Measurements from ENCODE around the gene NUBPL.
A peak's percentile ranks its signal among the peaks of the same experiment; 100 is the strongest.

The NUBPL gene

DNA sequence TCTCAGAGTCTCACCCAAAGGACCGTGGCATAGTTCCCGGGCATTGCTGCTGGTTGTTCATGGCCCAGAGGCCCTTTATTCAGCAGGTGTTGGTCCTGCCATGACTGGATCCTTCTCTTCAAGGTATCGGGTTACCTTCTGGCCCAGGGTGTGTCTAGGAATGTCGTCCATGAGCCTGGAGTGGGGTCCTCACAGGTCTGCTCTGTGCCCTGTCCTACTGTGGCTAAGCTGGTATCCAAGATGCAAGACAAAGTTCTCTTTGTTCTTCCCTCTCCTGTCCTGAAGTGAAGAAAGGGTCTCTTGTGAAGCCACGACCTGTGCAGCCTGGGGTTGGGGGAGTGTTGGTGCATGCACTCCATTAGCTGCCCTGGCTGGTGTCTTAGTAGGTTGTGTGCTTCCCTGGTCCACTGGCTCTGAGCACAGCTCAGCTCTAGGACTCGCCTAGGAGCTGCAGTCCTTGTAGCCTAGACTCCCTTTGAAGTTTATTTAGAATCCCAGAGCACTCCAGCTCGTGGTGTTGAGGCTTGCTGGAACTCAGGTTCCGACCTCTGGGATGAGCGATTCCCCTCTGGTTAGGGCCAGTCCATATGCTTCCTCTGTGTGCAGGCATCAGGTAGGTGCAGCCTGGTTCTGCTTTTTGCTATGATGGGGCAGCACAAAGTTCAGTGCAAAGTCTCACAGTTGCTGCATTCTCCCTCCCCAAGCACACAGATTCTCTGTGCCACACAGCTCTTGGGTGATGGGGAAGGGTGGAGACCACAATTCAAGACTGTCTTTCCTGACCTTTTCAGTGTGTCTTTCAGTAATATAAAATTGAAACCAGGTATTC, 117.4 kb downstream of the NUBPL start:
- no peak overlapping the region for H3K4me3 ChIP-seq (replicated peaks in 1 of 2; ENCODE audit: low read depth in 2 of 2, low read length in 2 of 2)
- TF ChIP-seq, protein P1, sequence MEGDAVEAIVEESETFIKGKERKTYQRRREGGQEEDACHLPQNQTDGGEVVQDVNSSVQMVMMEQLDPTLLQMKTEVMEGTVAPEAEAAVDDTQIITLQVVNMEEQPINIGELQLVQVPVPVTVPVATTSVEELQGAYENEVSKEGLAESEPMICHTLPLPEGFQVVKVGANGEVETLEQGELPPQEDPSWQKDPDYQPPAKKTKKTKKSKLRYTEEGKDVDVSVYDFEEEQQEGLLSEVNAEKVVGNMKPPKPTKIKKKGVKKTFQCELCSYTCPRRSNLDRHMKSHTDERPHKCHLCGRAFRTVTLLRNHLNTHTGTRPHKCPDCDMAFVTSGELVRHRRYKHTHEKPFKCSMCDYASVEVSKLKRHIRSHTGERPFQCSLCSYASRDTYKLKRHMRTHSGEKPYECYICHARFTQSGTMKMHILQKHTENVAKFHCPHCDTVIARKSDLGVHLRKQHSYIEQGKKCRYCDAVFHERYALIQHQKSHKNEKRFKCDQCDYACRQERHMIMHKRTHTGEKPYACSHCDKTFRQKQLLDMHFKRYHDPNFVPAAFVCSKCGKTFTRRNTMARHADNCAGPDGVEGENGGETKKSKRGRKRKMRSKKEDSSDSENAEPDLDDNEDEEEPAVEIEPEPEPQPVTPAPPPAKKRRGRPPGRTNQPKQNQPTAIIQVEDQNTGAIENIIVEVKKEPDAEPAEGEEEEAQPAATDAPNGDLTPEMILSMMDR (IDR thresholded peaks at IDR 0.05; ENCODE audit: low read depth, low read length), result no peak
- DNase-seq (ENCODE audit: low read depth in 2 of 2), result no peak

- no peak overlapping the region for H3K4me3 ChIP-seq (replicated peaks in 1 of 2; ENCODE audit: low read depth in 2 of 2, low read length in 2 of 2)
- TF ChIP-seq, protein P1 (IDR thresholded peaks at IDR 0.05; ENCODE audit: low read depth, low read length), result no peak
- no peak for DNase-seq (ENCODE audit: low read depth in 2 of 2)
Observed at GRCh38 chr14:31682768-31683167, 121.6 kb downstream of the NUBPL start.

DNA sequence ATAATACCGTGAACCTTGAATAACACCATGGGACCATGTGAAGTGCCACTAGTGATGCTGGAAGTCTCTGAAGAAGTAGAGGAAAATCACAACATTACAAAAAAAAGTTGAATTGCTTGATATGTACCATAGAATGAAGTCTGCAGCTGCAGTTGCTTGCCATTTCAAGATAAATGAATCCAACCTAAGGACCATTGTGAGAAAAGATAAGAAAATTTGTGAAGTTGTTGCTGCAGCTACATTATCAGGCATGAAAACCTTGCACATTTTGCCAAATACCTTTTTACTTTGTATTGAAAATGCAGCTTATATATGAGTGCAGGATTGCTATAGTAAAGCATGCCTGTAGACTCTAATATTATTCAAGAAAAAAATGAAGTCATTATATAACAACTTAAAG, 126.5 kb downstream of the NUBPL start:
- no peak overlapping the region for H3K4me3 ChIP-seq (replicated peaks in 1 of 2; ENCODE audit: low read depth in 2 of 2, low read length in 2 of 2)
- TF ChIP-seq, protein P1 (IDR thresholded peaks at IDR 0.05; ENCODE audit: low read depth, low read length), result no peak
- DNase-seq (ENCODE audit: low read depth in 2 of 2), result no peak

- no peak overlapping the region for H3K4me3 ChIP-seq (replicated peaks in 1 of 2; ENCODE audit: low read depth in 2 of 2, low read length in 2 of 2)
- no peak for DNase-seq (ENCODE audit: low read depth in 2 of 2)
- TF ChIP-seq, protein P1 (IDR thresholded peaks at IDR 0.05; ENCODE audit: low read depth, low read length), result no peak
Observed at GRCh38 chr14:31690056-31690455, 128.9 kb downstream of the NUBPL start.

GRCh38 chr14:31692376-31692781, 131.2 kb downstream of the NUBPL start:
- H3K4me3 ChIP-seq (replicated peaks in 1 of 2; ENCODE audit: low read depth in 2 of 2, low read length in 2 of 2), result no peak overlapping the region
- DNase-seq (ENCODE audit: low read depth in 2 of 2), result peak; percentile 21 to 41
- TF ChIP-seq, protein P1 (IDR thresholded peaks at IDR 0.05; ENCODE audit: low read depth, low read length), result no peak

DNA sequence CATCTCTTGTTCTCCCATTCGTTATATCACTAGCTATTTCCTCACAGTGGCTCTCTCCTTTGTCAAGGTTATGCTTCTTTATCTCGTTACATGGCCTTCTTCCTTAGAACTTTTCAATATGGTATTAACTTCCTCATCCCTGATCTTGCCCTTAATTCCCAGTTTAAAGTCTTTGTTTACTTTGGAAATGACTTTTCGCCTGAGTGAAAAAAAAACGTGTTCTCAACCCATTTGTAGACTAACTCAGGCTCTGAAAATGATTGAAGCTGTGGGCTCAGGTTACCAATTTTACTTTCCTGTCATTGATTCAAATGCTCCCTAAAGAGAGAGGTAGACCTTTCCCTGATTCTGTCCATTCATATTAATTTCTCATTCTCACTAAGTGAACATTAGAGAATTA, 135.2 kb downstream of the NUBPL start:
- TF ChIP-seq, protein P1 (IDR thresholded peaks at IDR 0.05; ENCODE audit: low read depth, low read length), result no peak
- H3K4me3 ChIP-seq (replicated peaks in 1 of 2; ENCODE audit: low read depth in 2 of 2, low read length in 2 of 2), result no peak overlapping the region
- DNase-seq (ENCODE audit: low read depth in 2 of 2), result no peak
